K562 (cell line): Measurements from ENCODE around the gene PGPEP1. TPM values are rescaled to one million over a fixed set of nuclear protein-coding genes. Genes with fewer than 3 reads are reported as not detected.

ENCODE experiments used
- CBX2 ChIP-seq: fragments of 200-600 bp; sonication (generic); IDR thresholded peaks from one replicate; pipeline ENCODE4 v1.6.1; 2012; ENCODE audit warnings: mild to moderate bottlenecking, low read length, inconsistent platforms; ENCODE audit not compliant: insufficient read depth, poor library complexity, severe bottlenecking
- DMBX1 ChIP-seq: fragments of 250-450 bp; sonication (Bioruptor Pico); IDR thresholded peaks from 2 replicates; pipeline ENCODE4 v1.8.0; 2022; ENCODE audit warnings: inconsistent platforms, mild to moderate bottlenecking, moderate library complexity, borderline replicate concordance
- EZH2 ChIP-seq: IDR thresholded peaks from 2 replicates; pipeline ENCODE4 v1.6.1; 2012; ENCODE audit warnings: low read depth, mild to moderate bottlenecking, inconsistent platforms, low read length, borderline replicate concordance
- FUS ChIP-seq: fragments of 200-400 bp; formaldehyde crosslinking; optimal IDR thresholded peaks from 2 replicates; pipeline ENCODE3; 2017; ENCODE audit warnings: low read depth, low read length
- JUND ChIP-seq, 2 experiments: IDR thresholded peaks; 2 replicates in 1 of 2; 3 replicates in 1 of 2; pipeline ENCODE4 v1.6.1; 2011; ENCODE audit warnings: borderline replicate concordance in 2 of 2, low read depth in 2 of 2, low read length in 2 of 2, improper control_type of control experiment in 1 of 2, missing biosample characterization in 1 of 2, missing genetic modification characterization in 1 of 2, missing genetic modification reagents in 1 of 2
- KLF6 ChIP-seq: fragments of 250-450 bp; sonication (Bioruptor Pico); IDR thresholded peaks from 2 replicates; pipeline ENCODE4 v1.4.0; 2020; ENCODE audit warnings: mild to moderate bottlenecking, moderate library complexity, borderline replicate concordance
- MIER1 ChIP-seq: fragments of 450-650 bp; IDR thresholded peaks from 2 replicates; pipeline ENCODE4 v1.6.1; 2016; ENCODE audit warnings: antibody characterized with exemption, mild to moderate bottlenecking, low read depth
- MYNN ChIP-seq, 2 experiments: sonication (generic); formaldehyde crosslinking in 1 of 2; IDR thresholded peaks; 2 replicates each; pipeline versions ENCODE4 v1.5.0 to v1.6.1; 2016 to 2020; ENCODE audit warnings: antibody characterized with exemption in 1 of 2, missing genetic modification reagents in 1 of 2
- NFRKB ChIP-seq: fragments of 450-650 bp; IDR thresholded peaks from 2 replicates; pipeline ENCODE4 v1.6.1; 2016; ENCODE audit warnings: low read depth
- NUFIP1 ChIP-seq: fragments of 450-650 bp; IDR thresholded peaks from 2 replicates; pipeline ENCODE4 v1.6.1; 2018; ENCODE audit not compliant: partially characterized antibody
- POLR2H ChIP-seq: IDR thresholded peaks from 2 replicates; pipeline ENCODE4 v1.6.1; 2016; ENCODE audit warnings: missing genetic modification characterization, low read depth, mild to moderate bottlenecking, control low read depth, missing compliant biosample characterization, moderate library complexity
- TCFL5 ChIP-seq: fragments of 250-450 bp; sonication (Bioruptor Pico); conservative IDR thresholded peaks from 2 replicates; pipeline ENCODE4 v1.6.1; 2021; ENCODE audit warnings: mild to moderate bottlenecking, moderate library complexity, matching md5 sums
- TEAD1 ChIP-seq, 2 experiments: fragments of 450-650 bp in 1 of 2; sonication (generic) in 1 of 2; formaldehyde crosslinking; IDR thresholded peaks; 2 replicates each; pipeline versions ENCODE4 v1.4.0 to v1.8.0; 2020 to 2022; ENCODE audit warnings: mild to moderate bottlenecking in 2 of 2, missing genetic modification reagents in 1 of 2
- TEAD2 ChIP-seq: fragments of 450-650 bp; IDR thresholded peaks from 2 replicates; pipeline ENCODE4 v1.6.1; 2016; ENCODE audit warnings: missing genetic modification characterization, control low read depth, missing compliant biosample characterization
- ZBTB7A ChIP-seq: IDR thresholded peaks from 2 replicates; pipeline ENCODE4 v1.6.1; 2011; ENCODE audit warnings: low read depth, mild to moderate bottlenecking, low read length, moderate library complexity, borderline replicate concordance; ENCODE audit not compliant: control insufficient read depth
- ZNF263 ChIP-seq: sonication (generic); formaldehyde crosslinking; IDR thresholded peaks from 2 replicates; pipeline ENCODE4 v1.8.0; 2022; ENCODE audit warnings: mild to moderate bottlenecking, missing genetic modification reagents, borderline replicate concordance
- ZSCAN29 ChIP-seq: fragments of 450-650 bp; IDR thresholded peaks from 2 replicates; pipeline ENCODE4 v1.6.1; 2017
- polyA plus RNA-seq, 8 experiments: library from polyadenylated mRNA; depleted of rRNA in 4 of 8; stranded (reverse) in 5 of 8; unstranded in 3 of 8; fragments of >200 nt; fragmentation: Nextera tagmentation in 2 of 8; fragmentation: Illumina TruSeq in 1 of 8; extraction: Ambion mirVana in 2 of 8; extraction: Trizol in 1 of 8; gene quantifications; 2 replicates each; pipeline versions ENCODE4 v1.2.1 to v1.2.3, GENCODE V29; 2011 to 2014; ENCODE audit warnings: inconsistent platforms in 1 of 8, missing spikeins in 1 of 8
- total RNA-seq, 7 experiments: library from RNA; depleted of rRNA in 6 of 7; stranded (reverse); fragments of >200 nt in 6 of 7; fragmentation: Illumina TruSeq in 2 of 7; extraction: Trizol in 2 of 7; gene quantifications; 2 replicates each; pipeline versions ENCODE4 v1.2.1 to v1.2.3, GENCODE V29; 2011 to 2021; ENCODE audit warnings: low replicate concordance in 1 of 7
- TF ChIP-seq, protein P1 (sequence below): IDR thresholded peaks from 2 replicates; pipeline ENCODE4 v1.6.1; 2016; ENCODE audit warnings: missing genetic modification characterization, missing compliant biosample characterization
- TF ChIP-seq, protein P2 (sequence below): fragments of 450-650 bp; IDR thresholded peaks from 2 replicates; pipeline ENCODE4 v1.6.1; 2016; ENCODE audit warnings: antibody characterized with exemption
- TF ChIP-seq, protein P3 (sequence below): fragments of 450-650 bp; conservative IDR thresholded peaks from 2 replicates; pipeline ENCODE4 v1.6.1; 2016; ENCODE audit warnings: missing genetic modification characterization, low read depth, mild to moderate bottlenecking, missing compliant biosample characterization, moderate library complexity
- TF ChIP-seq, protein P4 (sequence below), 2 experiments: fragments of 450-650 bp in 1 of 2; sonication (generic) in 1 of 2; formaldehyde crosslinking; conservative IDR thresholded peaks; 2 replicates each; pipeline versions ENCODE4 v1.4.0 to v1.8.1; 2020 to 2022; ENCODE audit warnings: mild to moderate bottlenecking in 1 of 2, missing genetic modification reagents in 1 of 2

The PGPEP1 gene
- total and polyA plus RNA-seq, 9 of the 15 experiments (the other 6 are each of a cell fraction or from before 2014, with no cell fraction given): 10.0 to 69.6 (median 33.5) TPM

DNA sequence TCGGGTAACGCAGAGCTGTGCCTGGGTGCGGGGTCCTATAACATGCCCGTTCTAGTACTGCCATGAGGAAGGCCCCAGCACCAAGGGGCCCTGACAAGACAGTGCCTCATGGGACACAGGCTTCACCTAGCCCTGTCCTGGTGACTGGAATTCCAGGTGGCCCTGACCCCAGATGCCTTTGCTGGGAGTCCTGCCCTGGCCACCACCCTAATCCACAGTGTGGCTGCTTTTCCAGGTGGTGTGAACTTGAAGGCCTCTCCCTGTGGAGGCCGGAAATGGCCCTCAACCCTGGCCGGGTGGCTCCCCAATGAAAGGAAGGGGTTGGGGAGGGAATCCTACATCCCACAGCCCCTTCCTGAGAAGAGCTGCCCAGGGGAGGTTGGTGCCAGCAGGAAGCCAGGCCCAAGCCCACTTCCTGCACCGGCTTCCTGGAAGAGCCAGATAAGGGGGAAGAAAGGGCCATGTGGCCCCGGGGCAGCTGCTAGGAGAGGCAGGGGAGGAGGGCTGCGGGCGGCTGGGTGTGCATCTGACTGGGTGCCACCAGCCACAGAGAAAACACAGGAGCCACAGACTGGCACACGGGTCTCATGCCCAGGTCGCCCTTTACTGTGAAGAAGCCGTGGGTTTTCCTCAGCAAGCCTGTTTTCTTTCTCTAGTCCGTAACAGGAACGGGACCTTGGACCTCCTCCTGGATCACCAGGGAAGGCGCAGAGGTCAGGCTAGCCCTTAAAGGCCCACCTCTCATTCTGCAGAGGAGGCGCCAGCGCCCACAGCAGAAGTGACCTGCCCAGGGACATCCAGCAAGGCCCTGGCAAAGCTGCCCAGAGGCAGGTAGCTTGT is 22.2 kb upstream of the PGPEP1 start (continued):
- TF ChIP-seq NUFIP1 (no peak), DMBX1 (CRISPR knock-in tag) (peak; percentile 86), EZH2 (no peak), JUND (IDR thresholded peaks at IDR 0.05; ENCODE audit: borderline replicate concordance, low read depth, low read length) (no peak), JUND (tag; IDR thresholded peaks at IDR 0.05; ENCODE audit: borderline replicate concordance, low read depth, low read length) (no peak), KLF6 (CRISPR knock-in tag) (0 out of 2 replicates have a peak, but pooled peaks have one; percentile 40), CBX2 (no peak), MIER1 (no peak), MYNN (IDR thresholded peaks at IDR 0.05) (peak; percentile 74; the same call in 1 of the 2 replicates), MYNN (CRISPR knock-in tag; IDR thresholded peaks at IDR 0.05) (no peak), ZSCAN29 (no peak), ZNF263 (CRISPR knock-in tag) (no peak), FUS (no peak), TEAD1 (CRISPR knock-in tag; IDR thresholded peaks at IDR 0.05) (0 out of 4 replicates have a peak, but pooled peaks of 1 of the 2 experiments have one; percentile 23), ZBTB7A (peak; percentile 70; the same call in 1 of the 2 replicates), NFRKB (0 out of 2 replicates have a peak, but pooled peaks have one; percentile 58), TCFL5 (CRISPR knock-in tag) (no peak), TEAD2 (tag) (no peak), POLR2H (tag) (no peak)
- TF ChIP-seq, protein P1, sequence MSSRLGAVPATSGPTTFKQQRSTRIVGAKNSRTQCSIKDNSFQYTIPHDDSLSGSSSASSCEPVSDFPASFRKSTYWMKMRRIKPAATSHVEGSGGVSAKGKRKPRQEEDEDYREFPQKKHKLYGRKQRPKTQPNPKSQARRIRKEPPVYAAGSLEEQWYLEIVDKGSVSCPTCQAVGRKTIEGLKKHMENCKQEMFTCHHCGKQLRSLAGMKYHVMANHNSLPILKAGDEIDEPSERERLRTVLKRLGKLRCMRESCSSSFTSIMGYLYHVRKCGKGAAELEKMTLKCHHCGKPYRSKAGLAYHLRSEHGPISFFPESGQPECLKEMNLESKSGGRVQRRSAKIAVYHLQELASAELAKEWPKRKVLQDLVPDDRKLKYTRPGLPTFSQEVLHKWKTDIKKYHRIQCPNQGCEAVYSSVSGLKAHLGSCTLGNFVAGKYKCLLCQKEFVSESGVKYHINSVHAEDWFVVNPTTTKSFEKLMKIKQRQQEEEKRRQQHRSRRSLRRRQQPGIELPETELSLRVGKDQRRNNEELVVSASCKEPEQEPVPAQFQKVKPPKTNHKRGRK (tag): no peak
- TF ChIP-seq, protein P2, sequence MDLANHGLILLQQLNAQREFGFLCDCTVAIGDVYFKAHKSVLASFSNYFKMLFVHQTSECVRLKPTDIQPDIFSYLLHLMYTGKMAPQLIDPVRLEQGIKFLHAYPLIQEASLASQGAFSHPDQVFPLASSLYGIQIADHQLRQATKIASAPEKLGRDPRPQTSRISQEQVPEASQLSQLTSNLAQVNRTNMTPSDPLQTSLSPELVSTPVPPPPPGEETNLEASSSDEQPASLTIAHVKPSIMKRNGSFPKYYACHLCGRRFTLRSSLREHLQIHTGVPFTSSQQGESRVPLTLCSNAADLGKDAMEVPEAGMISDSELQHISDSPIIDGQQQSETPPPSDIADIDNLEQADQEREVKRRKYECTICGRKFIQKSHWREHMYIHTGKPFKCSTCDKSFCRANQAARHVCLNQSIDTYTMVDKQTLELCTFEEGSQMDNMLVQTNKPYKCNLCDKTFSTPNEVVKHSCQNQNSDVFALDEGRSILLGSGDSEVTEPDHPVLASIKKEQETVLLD: peak; percentile 66; the same call in 1 of the 2 replicates
- TF ChIP-seq, protein P3, sequence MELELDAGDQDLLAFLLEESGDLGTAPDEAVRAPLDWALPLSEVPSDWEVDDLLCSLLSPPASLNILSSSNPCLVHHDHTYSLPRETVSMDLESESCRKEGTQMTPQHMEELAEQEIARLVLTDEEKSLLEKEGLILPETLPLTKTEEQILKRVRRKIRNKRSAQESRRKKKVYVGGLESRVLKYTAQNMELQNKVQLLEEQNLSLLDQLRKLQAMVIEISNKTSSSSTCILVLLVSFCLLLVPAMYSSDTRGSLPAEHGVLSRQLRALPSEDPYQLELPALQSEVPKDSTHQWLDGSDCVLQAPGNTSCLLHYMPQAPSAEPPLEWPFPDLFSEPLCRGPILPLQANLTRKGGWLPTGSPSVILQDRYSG (tag): peak; percentile 59; the same call in 1 of the 2 replicates
- TF ChIP-seq, protein P4, sequence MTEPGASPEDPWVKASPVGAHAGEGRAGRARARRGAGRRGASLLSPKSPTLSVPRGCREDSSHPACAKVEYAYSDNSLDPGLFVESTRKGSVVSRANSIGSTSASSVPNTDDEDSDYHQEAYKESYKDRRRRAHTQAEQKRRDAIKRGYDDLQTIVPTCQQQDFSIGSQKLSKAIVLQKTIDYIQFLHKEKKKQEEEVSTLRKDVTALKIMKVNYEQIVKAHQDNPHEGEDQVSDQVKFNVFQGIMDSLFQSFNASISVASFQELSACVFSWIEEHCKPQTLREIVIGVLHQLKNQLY (CRISPR knock-in tag; conservative IDR thresholded peaks at IDR 0.05): 0 out of 4 replicates have a peak, but pooled peaks of 1 of the 2 experiments have one; percentile 23
